ENCODE measurements around the gene CFAP74.

GRCh38 chr1:2038229-2038628 lies 34.6 kb upstream of the CFAP74 start:
- TF ChIP-seq CTCF (IDR thresholded peaks at IDR 0.05; ENCODE audit: borderline replicate concordance, extremely low read depth, low read length, poor library complexity, severe bottlenecking) (no peak), EZH2 (IDR thresholded peaks at IDR 0.05; ENCODE audit: borderline replicate concordance, low read depth, low read length, severe bottlenecking) (no peak)

Data from DND-41 (cell line).